NB4 (cell line): ENCODE results near the gene CREG1.

Source experiments
- MYC ChIP-seq: IDR thresholded peaks from 2 replicates; pipeline ENCODE4 v1.6.1; 2011; ENCODE audit warnings: low read depth, low read length
- POLR2A ChIP-seq: IDR thresholded peaks from 2 replicates; pipeline ENCODE4 v1.6.1; 2011; ENCODE audit warnings: mild to moderate bottlenecking; ENCODE audit not compliant: insufficient read length; ENCODE audit errors: extremely low read depth
- TF ChIP-seq, protein P1 (sequence below): IDR thresholded peaks from one replicate; pipeline ENCODE4 v1.5.1; 2012; ENCODE audit warnings: low read depth, low read length
- TF ChIP-seq, protein P2 (sequence below): IDR thresholded peaks from 2 replicates; pipeline ENCODE4 v1.6.1; 2011; ENCODE audit warnings: low read depth, low read length

DNA sequence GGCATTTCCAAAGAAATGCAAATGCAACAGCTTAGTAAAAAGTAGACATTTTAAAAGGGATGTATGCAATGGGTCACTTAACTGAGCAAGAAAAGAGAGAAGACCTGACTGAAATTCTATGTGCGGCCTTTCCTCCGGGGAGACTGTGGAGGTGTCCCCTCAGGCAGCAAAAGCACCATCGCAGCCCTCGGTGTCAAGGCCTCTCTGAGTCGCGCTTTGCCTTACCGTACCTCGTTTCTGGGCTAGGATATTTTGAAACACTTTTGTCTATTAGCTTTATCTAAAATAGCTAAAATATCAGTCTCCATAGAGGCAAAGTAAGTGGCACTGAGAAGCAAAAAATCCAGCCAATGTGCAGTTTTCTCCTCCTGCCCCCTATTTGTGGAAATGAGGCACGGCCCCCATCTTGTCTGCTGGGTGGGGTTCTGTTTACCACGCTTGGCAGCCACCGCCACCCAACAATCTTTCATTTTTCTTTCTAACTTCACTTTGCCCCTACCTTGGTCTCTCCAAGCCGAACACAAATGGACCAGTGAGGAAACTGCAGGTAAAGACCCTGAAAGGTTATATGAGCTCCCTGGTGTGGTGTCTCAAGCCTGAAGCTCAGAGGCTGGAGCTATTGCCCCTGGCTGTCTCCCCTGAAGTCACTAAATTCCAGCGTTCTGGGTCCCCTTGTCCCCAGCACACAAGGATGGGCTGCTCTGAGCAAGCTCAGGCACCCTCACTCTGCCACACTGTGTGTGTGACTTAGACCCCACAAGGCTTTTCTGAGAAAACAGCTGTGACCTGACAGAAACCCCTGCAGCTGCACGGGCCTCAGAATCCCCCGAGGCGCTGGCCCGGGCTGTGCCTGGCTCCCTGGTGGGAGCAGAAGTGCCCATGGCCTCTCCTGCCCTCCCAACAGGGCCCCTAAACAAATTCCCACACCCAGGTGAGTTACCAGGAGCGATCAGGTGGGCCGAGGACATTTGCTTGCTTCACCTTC lies 36.9 kb downstream of the CREG1 start:
- TF ChIP-seq POLR2A (no peak), MYC (no peak)
- TF ChIP-seq, protein P1, sequence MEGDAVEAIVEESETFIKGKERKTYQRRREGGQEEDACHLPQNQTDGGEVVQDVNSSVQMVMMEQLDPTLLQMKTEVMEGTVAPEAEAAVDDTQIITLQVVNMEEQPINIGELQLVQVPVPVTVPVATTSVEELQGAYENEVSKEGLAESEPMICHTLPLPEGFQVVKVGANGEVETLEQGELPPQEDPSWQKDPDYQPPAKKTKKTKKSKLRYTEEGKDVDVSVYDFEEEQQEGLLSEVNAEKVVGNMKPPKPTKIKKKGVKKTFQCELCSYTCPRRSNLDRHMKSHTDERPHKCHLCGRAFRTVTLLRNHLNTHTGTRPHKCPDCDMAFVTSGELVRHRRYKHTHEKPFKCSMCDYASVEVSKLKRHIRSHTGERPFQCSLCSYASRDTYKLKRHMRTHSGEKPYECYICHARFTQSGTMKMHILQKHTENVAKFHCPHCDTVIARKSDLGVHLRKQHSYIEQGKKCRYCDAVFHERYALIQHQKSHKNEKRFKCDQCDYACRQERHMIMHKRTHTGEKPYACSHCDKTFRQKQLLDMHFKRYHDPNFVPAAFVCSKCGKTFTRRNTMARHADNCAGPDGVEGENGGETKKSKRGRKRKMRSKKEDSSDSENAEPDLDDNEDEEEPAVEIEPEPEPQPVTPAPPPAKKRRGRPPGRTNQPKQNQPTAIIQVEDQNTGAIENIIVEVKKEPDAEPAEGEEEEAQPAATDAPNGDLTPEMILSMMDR = no peak
- TF ChIP-seq, protein P2, sequence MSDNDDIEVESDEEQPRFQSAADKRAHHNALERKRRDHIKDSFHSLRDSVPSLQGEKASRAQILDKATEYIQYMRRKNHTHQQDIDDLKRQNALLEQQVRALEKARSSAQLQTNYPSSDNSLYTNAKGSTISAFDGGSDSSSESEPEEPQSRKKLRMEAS = no peak
